22Rv1 (cell line): ENCODE results near the gene CCDC137.

Source experiments
- H3K27ac ChIP-seq: fragments of 450-650 bp; 2 replicates; pipeline ENCODE4 v1.5.1; 2017
- CTCF ChIP-seq: fragments of 450-650 bp; IDR thresholded peaks from 2 replicates; pipeline ENCODE4 v1.5.1; 2017; ENCODE audit warnings: mild to moderate bottlenecking
- ZFX ChIP-seq: fragments of 450-650 bp; IDR thresholded peaks from 2 replicates; pipeline ENCODE4 v1.6.1; 2017; ENCODE audit warnings: antibody characterized with exemption, borderline replicate concordance

CCDC137 gene

GRCh38 chr17:81644976-81645952, 21.3 kb upstream of the CCDC137 start:
- H3K27ac ChIP-seq: no peak overlapping the region
- TF ChIP-seq ZFX (no peak), CTCF (no peak)

GRCh38 chr17:81646869-81647600, 19.5 kb upstream of the CCDC137 start:
- H3K27ac ChIP-seq: no peak overlapping the region
- TF ChIP-seq ZFX (no peak), CTCF (no peak)

GRCh38 chr17:81647640-81648012, 18.9 kb upstream of the CCDC137 start:
- TF ChIP-seq ZFX: no peak
- no peak for TF ChIP-seq CTCF
- H3K27ac ChIP-seq: no peak overlapping the region

GRCh38 chr17:81648013-81648706, 18.4 kb upstream of the CCDC137 start:
- TF ChIP-seq ZFX (no peak), CTCF (no peak)
- H3K27ac ChIP-seq: no peak overlapping the region

- no peak for TF ChIP-seq ZFX
- no peak overlapping the region for H3K27ac ChIP-seq
Observed at GRCh38 chr17:81648707-81649085, 17.8 kb upstream of the CCDC137 start.

- no peak overlapping the region for H3K27ac ChIP-seq
- TF ChIP-seq ZFX: no peak
- no peak for TF ChIP-seq CTCF
Observed at GRCh38 chr17:81650951-81651350, 15.6 kb upstream of the CCDC137 start.

- H3K27ac ChIP-seq: no peak overlapping the region
- TF ChIP-seq CTCF (no peak), ZFX (no peak)
Observed at GRCh38 chr17:81651692-81652091, 14.8 kb upstream of the CCDC137 start.
